GM18951 (cell line): ENCODE measurements around the gene SPTBN5.

Source experiments
- POLR2A ChIP-seq: IDR thresholded peaks from 4 replicates; pipeline ENCODE4 v1.6.1; 2011; ENCODE audit warnings: mild to moderate bottlenecking; ENCODE audit not compliant: insufficient read length, insufficient read depth; ENCODE audit errors: extremely low read depth
- in situ Hi-C: fragments of 300-500 bp; cut with MboI; formaldehyde crosslinking; loops from one replicate; pipeline ENCODE4 v1.12.0; 2022; ENCODE audit warnings: low sequenced_read_pairs, mixed read lengths, inconsistent platforms; ENCODE audit not compliant: unreplicated experiment

Gene SPTBN5

DNA sequence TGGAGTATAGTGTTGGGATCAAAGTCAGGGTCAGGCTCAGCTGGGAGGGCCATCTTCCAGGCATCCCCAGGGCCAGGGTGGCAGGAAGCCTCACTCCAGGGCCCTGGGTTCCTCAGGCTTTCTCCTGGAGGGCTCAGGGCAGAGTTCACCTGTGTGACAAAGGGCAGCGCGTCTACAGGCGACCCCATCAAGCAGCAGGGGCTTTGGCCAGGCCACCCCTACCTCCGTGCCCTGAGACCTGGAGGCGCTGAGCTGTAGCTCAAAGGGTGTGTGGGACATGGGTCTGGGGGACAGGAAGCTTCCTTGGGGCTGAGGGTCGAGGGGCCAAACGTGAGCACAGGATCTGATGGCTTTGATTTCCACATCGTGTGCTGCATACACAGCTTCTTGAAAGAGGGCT is 12.8 kb downstream of the SPTBN5 start:
- TF ChIP-seq POLR2A: no peak
- in situ Hi-C loops: no loop called here

DNA sequence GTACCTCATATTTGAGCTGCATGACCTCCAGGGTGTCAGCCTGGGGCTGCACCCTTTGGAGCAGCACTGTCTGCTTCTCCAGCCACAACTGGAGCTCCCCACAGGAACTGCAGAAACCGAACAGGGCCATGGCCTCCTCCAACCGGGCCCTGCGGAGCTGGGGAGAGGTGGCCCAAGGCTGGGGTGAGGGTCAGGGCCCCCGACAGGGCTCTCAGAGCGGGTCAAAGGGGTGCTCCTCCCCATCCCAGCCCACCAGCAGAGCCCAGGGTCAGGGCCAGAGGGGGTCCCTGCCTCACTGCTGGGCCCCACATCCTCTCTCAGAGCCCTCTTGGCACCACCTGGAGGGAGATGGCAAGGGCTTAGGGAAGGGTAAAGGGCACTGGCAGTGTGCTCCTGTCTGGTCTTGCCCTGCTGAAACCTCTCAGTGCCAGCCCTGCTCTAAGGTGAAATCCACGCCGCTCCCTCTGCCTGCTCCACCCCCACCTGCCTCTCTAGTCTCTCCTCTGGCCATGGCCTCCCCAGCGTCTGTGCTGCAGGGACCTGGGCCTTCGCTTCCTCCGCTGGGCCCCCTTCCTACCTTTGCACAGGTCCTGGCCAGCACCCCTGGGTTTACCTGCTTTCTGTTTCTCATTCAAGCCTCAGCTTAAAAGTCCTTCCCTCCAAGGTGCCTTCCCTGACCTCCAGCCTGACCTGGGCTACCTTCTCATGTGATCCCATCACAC is 13.5 kb downstream of the SPTBN5 start:
- TF ChIP-seq POLR2A: no peak
- in situ Hi-C loops: no loop called here

DNA sequence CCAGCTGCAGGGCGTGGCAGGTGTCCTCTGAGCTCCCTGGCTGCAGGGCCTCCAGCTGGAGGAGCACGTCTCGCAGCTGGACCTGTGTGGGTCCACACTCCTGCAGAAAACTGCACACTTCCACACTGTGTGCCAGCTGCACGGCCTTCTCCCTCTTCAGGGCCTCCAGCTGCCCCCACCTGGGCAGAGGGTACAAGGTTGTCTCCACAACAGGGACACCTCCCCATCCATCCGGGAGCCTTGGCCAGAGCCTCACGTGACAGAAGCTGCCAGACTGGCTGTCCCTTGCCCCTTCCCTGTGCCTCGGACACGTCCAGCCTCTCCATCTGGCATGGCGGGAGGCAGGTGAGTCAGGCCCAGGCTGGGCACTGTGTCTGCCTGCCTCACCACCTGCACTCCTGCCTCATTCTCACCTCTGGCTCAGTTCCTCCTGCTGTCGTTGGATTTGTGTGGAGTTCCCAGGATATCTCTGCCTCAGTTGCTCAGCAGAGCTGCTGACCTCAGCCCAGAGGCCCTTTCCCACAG is 14.5 kb downstream of the SPTBN5 start:
- in situ Hi-C loops: no loop called here
- TF ChIP-seq POLR2A: no peak

DNA sequence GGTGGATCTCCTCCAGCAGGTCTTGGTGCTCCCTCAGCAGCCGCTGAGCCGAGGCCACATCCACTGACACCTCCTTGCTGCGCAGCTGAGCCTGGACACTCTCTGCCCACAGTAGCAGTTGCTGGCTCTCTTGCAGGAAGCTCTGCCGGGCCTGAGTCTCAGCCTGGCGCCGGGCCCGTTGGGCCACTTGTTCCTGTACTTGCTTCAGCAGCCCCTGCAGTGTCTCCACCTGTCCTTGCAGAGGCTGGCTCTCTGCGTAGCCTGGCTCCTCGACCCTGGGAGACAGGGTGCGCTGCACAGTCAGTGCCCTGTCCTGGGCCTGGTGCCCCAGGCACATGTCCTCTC is 15.5 kb downstream of the SPTBN5 start:
- no peak for TF ChIP-seq POLR2A
- in situ Hi-C loops: no loop called here

GRCh38 chr15:41877631-41878354 is 16.1 kb downstream of the SPTBN5 start:
- TF ChIP-seq POLR2A: no peak
- in situ Hi-C loops: no loop called here

DNA sequence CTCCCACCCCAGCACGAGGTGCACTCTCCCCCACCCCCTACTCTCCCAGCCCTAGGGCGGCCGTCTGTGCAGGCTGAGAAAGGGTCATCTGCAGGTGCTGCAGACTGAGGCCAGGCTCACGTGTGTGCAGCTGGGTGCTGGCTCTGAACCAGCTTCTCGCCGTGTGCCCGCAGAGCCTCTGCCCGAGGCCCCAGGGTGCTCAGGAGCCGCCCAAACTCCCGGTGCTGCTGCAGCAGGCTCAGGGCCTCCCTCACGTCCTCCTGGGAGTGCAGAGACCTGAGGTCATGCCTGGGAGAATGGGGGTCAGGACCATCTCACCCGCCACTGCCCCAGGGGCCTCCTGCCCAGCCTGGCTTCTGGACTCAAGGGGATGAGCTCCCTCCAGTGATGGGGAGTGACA is 17.2 kb downstream of the SPTBN5 start:
- in situ Hi-C loops: no loop called here
- TF ChIP-seq POLR2A: no peak

DNA sequence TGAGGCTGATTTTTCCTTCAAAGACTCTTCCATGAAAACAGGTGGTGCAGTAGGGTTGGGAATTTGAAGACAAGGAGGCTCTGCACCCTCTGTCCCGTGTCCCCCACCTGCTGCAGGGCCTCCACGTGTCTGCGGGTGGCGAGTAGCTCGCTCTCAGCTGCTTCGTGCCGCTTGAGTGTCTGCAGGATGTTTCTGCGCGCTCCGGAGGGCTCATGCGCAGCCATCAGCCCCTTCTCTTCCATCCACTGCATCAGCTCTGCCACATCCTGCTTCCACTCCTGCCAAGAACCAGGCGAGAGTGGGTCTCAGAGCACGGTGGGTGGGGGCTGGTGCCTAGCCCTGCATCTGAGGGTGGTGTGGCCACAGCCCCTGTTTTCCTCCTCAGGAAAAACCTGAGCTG is 17.8 kb downstream of the SPTBN5 start:
- TF ChIP-seq POLR2A: no peak
- in situ Hi-C loops: no loop called here

- in situ Hi-C loops: no loop called here
- TF ChIP-seq POLR2A: no peak
Observed at GRCh38 chr15:41874736-41875135, 19.1 kb downstream of the SPTBN5 start.

DNA sequence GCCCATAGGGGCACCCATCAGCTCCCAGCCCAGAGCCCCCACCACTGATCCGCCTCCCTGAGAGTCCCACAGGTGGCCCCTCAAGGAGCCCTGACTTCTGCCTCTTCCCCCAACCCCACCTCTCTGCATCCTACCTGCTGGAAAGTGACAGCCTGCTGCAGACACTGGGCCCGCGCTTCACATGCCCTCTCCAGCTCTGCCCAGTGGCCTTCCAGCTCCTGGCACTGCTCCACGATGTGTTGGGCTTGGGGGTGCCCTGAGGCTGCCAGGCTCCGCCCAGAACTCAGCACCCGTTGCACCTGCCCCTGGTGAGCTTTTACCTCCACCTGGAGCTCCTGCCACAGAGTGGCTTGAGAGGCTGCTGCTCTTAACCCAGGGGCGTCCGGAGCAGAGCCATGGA is 20.1 kb downstream of the SPTBN5 start:
- in situ Hi-C loops: no loop called here

DNA sequence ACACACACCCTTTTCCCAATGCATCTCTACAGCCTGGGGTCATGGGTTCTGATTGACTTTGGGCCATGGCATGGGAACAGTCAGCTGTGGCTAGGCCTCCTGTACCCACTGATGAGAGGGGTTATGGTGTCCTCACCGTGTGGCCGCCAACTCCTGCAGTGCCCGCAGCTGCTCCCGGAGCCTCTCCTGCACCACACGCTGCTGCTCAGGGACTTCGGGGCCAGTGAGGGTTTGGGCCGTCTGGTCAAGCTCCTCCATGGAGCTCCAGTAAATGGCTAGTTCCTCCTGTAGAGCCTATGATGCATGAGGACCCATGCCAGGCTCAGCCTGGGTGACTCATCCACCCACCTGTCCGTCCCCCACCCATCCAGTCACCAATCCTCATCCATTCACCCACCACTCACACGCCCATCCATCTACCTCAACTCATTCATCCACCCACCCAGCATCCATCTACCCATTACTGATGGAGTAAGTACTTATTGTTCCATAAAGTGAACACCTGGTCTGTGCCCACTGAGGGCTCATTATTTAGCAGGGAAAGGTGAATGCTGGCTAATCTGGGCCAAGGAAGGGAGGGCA is 21.6 kb downstream of the SPTBN5 start:
- no peak for TF ChIP-seq POLR2A
- in situ Hi-C loops: no loop called here

More for the DNA sequence above, 20.1 kb downstream of the SPTBN5 start:
- TF ChIP-seq POLR2A: no peak

DNA sequence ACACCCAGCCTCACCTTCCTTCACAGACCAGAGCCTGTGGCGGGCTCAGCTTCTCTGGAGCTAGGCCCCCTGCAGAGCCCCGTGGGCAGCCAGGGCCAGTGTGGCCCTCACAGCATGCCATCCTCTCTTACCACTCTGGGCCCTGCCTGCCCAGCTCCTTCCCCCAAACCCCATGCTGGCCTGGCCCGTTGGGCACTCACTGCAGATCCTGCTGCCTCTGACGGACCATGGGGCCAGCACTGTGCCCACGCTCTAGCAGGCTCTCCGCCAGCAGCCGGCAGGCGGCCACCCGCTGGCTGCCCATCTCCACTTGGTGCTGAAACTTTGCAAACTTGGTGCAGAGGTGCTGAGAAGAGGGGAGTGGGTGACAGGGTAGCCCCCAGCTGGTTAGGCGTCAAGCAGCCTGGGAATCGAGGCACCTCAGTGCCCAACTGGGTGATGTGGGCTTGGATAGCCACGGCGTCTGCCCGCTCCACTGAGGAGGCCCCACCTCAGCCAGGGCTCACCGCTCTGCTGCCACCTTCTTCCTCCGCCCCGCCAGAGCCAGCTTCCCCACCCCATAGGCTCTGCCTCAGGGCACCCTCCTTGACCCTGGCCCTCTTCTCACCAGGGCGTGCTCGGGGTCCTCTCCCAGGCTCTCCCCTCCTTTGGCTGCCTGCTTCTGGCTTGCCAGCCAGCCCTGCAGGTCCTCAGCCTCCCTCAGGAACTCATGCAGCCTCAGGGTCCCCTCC is 22.5 kb downstream of the SPTBN5 start:
- no peak for TF ChIP-seq POLR2A
- in situ Hi-C loops: no loop called here

DNA sequence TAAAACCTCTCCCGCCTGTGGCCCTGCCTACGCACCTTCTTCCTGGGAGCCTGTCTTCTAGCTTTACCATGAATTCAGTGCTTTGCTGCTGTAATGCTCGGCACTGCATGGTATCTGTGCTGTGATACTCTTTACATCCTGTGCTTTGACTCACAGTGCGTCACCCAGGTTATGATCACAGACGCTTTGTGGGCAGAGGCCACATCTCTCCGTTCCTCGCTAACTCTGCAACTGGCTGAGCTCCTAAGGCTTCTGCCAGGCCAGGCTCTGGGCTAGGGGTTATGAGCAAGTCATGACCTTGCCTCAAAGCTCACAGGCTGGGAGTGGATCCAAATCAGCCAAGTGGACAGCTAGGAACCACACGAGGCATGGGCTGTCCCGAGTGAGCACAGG is 23.2 kb downstream of the SPTBN5 start:
- in situ Hi-C loops: no loop called here
- TF ChIP-seq POLR2A: no peak
